ENCODE results near the gene FOXO6.
"Not testable (repeated sequence)": the region's sequence is repeated elsewhere in the genome, so short reads cannot be mapped to it uniquely, and the experiment has no call there.

The FOXO6 gene

DNA sequence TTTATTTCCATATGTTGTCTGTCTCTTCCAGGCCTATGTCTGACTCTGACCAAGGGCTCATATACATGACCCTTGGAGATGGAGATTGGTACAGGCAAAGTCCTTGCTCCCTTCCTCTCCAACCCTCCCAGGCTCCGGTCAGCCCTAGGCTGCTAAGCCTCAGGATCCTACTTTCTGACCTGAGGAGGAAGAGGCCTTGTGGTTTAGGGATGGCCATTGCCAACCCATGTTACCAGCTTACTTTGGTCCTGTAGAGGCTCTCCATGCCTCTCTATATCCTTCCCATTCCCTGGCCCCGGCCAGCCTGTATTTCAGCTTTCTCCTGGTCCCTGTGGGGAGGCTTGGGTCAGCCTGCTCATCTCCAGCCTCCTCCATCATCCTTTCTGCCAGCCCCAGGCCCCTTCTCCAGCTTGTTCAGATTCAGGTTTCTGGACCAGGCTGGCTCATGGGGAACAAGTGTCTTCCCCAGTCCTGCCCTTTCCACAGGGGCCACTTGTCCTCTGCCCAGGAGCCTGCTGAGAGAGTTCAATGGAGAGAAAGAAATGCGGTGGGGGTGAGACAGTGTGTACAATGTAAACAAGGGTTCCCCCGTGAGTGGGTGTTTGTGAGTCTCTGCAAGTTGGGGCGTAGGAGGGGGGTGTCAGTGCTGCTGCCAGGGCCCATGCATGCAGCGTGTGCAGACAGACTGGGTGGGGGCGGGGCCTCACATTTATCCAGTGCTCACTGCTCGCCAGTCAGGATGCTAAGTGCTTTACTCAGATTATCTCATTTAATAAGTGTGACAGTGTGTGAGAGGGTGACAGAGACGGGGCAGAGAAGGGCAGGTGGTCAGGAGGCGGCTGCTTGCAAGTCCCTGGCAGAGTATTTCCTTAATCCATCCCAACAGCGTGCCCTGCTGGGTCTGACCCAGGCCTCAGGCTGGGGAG, 31.3 kb upstream of the FOXO6 start:
- DNase-seq (ENCODE audit: low read depth), result no peak

DNA sequence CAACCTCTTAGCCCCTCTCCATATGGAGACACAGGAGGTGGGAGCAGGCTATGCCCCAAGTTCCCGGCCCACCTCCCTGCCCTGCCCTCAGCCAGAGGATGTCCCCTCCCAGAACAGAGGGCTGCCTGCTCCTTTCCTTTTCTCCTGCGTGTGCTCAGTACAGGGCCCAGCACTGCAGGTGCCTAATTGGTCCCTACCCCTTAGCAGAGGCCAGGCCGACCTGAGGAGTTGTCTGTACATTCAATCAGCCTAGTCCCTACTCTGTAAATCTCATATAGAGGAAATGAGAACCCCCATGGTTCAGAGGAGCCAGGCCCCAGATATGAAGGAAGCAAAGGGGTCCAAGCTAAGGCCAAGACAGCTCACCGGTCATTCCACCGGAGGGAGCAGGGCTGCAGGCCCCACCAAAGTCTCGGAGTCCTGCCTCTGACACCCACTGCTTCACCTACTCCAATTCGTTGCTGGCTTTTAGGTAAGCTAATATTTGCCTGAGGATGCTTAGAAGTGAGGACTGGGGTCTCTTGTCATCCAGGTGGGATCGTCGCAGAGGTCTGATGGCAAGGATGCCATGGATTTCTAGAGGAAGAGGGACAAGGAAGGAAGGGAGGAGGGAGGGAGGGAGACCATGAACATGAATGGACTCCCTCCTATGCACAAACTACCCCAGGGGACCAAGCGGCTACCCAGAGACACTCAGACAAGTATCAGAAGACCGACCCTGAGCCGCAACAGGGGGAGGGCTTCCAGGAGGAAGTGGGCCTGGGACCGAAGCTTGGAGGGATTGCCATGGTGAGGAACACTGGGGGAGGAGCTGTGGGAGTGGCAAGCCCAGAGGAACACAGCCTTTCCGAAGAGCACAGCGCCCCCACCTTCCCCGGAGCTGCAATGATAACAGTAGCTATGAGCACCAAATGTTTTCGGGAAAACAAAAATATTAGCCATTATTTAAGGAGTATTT, 30.4 kb upstream of the FOXO6 start:
- no peak for DNase-seq (ENCODE audit: low read depth)

DNA sequence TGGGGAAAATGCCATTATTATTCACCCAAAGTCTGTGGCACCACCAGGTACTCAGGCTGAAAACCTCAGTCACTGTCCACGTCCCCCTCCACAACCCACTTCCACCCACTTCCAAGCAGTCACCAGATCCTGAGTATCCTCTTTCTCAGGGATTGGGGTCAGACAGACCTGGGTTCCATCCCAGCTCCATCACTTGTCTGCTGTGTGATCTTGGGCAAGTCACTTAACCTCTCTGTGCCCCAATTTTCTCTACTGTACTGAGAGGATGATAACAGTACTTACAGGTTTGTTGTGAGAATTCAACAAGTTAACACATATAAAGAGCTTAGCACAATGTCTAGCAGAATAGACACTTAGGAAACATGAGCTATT, 29.7 kb upstream of the FOXO6 start:
- no peak for DNase-seq (ENCODE audit: low read depth)

DNA sequence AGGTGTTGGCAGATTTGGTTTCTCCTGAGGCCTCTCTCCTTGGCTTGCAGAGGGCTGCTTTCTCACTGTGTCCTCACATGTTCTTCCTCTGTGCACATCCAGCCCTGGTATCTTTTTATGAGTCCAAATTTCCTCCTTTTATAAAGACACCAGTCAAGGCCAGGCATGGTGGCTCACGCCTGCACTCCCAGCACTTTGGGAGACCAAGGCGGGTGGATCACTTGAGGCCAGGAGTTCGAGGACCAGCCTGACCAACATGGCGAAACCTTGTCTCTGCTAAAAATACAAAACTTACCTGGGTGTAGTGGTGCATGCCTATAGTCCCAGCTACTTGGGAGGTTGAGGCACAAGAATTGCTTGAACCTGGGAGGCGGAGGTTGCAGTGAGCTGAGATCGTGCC, 29.1 kb upstream of the FOXO6 start:
- not testable (repeated sequence) for DNase-seq (ENCODE audit: low read depth)

DNA sequence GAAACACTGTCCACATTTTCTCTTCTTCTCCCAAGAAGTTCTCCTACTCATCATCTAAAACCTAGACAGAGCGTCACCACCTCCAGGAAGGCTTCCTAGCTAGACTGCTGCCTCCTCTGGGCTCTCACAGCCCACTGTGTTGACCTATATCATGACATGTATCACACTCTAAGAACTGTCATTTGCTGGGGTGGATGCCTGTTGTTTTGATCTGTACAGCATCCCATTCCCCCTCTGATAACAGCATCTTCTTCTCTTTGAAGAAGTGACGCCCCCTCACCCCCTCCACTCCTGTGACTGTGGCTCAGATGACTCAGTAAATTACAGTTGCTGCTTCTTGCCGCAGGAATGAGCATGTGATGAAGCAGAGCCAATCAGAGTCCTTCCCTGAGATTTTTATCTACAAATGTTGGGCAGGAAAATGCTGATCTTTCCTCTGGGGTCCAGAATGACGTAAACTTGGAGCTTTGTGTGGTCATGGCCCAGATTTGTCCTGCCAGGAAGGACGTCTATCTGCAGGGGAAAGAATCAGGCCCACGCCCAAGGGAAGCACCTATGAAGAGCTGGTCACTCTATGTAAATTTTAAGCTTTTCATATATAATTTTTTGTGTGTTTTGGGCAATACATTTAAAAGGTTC, 28.0 kb upstream of the FOXO6 start:
- peak; percentile 14 for DNase-seq (ENCODE audit: low read depth)

DNA sequence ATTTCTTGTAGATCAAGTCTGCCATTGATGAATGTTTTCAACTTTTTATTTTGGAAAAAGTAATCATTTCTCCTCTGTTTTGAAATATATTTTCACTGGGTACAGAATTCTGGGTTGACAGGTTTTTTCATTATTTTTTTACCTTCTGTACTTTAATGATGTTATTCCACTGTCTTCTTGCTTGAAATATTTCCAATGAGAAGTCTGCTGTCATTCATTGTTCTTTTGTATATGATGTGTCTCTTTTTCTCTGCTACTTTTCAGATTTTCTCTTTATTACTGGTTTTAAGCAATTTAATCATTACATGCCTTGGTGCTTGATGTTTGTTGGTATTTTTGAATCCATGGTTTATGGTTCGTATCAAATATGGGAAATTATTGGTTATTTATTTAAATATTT, 22.4 kb upstream of the FOXO6 start:
- no peak for DNase-seq (ENCODE audit: low read depth)

DNA sequence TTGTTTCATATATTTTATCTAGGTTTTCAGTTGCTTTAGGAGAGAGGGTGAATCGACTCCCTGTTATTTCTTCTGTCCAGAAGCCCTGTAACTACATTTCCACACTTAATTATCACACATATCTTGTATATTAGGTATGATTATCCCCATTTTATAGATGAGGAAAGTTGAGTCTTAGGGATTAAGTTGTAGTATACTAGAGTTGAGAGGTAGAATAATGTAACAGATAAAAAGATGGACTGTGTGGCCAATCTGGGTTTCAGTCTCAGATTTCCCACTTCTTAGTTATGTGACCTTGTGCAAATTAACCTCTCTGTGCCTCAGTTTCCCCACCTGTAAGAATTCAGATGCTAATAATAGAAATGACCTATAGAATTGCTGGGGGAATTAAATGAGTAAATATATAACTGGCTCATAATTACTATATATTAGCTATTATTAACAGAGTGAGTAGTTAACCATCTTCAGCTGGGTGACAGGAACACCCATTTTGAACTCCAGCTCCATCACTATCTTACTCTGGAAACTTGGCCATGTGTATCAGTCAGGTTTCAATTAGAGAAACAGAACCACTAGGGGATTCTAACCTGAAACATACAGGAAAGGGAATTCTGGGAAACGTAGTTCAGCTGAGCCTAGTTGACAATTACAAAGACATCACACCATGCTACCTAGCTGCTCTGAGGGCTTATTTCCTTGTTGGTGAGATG, 20.4 kb upstream of the FOXO6 start:
- no peak for DNase-seq (ENCODE audit: low read depth)

DNA sequence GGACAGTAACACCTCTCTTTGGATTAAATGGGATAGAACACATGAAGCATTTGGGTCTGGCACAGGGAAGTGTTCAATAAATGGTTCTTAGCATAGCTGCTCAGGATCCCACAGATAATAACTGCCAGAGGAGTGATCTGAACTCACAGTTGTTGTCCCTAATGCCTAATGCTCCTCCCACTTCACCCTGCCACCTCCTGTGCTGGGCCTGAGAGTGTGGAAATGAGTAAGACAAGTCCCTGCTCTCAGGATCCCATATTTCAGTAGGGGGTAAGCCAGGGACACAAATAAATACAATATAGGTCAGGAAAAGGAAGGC, 19.9 kb upstream of the FOXO6 start:
- no peak for DNase-seq (ENCODE audit: low read depth)

DNA sequence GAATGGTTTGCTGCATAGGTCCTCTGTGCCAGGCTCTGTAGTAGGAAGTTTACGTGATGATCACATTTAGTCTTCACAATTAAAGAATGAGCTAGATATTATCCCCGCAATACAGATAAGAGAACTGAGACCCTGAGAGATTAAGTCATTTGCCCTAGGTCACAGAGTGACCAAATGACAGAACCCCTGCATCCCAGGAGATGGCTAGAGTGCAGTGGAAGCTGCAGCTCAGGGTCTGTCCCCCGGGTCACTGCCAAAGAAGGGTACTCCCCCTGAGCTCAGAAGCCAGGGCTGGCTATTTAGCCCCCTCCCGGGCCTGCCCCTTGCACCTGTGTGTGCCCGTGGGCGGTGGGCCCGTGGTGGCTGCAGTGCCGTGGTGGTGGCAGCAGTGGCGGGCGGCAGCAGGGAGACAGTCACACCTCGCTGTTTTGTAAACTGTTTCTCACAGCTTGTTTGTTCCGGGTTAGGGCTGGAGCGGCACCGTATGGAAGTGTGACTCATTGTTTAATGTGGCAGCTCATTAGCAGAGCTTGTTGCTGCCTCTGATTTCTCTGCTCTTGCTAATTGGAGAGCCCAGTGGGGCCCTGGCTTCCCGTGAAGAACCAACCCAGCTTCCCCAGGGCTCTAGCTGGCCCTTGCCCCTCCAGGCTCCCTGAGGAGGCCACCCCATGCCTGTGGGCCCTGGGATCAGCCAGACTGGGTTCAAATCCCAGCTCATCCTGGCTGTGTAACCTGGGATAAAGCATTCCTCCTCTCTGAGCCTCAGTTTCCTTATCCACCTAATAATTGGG, 19.3 kb upstream of the FOXO6 start:
- no peak for DNase-seq (ENCODE audit: low read depth)

DNA sequence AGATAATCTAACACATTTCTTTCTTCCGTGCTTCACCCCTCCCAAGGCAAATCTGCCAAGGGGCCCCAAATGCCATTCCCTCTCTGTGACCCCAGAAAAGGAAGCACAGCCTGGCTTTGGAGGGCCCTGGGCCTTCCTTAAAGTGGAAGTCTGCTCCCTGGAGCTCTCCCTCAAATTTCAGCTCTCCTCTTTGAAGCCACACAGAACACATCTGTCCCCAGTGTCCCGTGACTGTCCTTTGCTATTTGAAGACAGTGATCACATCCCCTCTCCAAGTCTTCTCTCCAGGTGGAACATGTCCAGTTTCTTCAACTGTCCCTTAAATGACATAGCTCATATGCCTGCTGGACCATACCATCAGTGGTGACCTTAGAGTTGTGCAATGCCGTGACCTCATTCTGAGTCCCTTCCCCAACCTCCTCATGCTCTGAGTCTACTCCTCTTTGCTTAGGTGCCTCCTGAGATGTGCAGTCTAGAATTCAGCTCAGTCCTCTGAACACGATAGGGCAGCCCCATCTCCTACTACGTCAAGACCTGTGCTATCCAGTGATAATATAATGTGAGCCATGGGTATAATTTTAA, 18.4 kb upstream of the FOXO6 start:
- DNase-seq (ENCODE audit: low read depth), result no peak

DNA sequence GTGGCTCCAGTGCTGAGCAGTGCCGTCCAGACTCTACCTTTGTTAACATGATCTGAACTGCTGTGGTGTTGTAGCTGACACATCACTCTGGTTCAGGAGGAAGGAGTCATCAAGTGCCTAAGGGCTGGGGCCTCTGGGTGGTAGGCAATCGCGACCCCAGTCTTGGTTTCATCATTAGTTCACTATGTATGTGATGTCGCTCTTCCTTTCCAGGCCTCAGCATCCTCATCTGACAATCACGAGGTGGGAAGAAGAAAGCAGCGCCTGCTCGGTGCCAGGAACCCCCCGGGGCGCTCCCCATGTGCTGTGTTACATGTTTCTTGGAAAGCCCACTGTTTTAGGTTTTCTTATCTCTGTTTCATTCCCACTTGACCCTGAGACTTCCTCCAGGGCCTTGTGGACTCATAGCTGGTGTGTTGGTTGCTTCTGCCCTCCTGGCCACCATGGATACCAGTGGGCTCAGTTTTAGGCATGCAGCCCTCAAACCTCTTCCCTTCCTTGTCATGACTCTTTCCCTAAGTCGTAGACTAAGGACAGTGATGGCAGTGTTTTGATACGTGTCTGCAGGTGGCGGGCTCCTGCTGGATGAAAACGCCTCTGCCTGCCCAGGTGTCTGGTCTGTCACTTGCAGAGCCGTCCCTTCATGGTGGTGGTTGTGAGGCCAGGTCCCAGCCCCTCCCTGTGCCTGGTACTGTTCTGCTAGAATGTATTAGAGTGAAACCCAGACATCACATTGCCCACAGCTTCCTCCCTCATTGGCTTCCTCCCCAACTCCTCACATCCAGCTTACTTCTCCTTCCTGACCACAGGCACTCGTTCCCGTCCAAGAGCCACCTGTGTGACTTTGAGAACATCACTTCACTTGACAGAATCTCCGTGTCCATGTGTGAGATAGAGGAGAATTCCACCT, 17.2 kb upstream of the FOXO6 start:
- DNase-seq (ENCODE audit: low read depth), result no peak

DNA sequence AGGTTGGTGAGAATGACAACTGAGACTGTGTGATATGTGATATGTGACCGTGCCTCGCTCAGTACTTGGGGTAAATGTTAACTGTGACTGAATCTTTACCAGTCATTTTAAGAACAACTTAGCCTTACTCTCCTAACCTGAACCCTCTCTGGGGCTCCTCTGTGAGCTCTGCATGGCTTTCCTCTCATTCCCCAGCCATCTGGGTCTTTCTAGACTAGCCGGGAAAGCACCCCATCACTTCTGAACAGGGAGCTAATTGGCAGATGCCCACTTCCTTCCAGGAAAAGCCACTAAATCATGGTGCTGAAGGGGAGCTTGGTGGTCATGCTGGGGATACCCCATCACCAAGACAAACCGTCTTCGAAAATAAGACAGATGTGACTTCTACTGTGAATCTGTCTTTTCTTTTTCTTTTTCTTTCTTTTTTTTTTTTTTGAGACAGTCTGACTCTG, 16.5 kb upstream of the FOXO6 start:
- DNase-seq (ENCODE audit: low read depth), result no peak

DNA sequence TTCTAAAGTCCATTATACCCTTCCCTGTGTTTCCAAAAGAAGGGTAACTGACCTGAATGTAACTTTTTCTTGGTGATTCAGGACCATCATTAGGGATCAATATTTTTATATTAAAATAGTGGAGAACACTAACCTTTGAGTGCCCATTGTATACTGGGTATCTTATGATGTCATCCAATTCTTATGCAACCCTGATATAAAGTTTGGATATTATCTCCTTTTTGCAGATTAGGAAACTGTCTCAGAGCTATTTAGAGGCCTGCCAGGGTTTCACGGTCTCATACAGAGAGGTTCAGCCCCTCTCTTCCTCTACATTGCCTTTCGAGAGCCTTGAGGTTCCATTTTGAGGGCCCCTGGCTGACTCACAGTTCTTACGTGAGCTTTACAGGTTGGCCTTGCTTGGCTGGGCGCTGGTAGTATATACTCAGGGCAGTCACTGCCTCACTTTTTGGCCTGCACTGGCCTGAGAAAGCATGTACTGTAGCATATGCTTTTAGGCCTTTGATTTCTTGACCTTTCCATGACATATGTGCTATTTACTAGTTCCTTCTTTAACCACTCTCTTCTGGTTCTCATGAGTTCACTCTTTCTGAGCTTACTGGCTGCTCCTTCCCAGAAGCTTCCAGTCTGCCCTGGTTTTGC, 15.7 kb upstream of the FOXO6 start:
- no peak for DNase-seq (ENCODE audit: low read depth)

DNA sequence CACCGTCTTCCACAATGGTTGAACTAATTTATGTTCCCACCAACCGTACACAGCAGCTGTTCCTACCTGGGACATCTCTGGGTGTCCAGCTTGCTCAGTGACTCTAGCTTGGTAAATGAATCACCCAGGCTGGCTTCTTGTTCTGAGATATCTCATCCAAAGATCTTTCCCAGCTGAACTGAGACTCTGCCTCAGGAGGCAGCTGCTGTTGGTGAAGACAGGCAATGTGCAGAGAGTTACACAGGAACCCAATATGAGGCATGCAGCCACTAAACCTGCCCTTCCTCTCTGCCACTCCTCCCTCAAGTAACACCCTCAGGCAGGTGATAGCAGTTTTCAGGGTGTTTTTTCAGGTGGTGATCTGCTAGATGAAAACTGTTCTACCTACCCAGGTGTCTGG, 14.0 kb upstream of the FOXO6 start:
- no peak for DNase-seq (ENCODE audit: low read depth)

DNA sequence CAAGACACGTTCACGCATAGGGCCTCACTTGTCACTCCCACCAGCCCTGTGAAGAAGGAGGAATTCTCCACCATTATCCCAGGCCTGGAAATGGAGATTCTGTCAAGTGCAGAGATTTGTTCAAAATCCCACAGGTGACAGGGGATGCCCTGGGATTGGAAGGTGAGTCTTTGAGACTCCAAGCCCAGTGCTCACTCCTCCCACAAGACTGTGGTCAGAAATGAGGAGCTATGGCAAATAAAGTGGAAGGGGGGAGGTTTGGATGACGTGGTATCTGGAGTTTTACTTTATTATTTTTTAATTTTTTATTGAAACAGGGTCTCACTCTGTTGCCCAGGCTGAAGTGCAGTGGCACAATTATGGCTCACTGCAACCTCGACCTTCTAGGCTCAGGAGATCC, 12.8 kb upstream of the FOXO6 start:
- no peak for DNase-seq (ENCODE audit: low read depth)

DNA sequence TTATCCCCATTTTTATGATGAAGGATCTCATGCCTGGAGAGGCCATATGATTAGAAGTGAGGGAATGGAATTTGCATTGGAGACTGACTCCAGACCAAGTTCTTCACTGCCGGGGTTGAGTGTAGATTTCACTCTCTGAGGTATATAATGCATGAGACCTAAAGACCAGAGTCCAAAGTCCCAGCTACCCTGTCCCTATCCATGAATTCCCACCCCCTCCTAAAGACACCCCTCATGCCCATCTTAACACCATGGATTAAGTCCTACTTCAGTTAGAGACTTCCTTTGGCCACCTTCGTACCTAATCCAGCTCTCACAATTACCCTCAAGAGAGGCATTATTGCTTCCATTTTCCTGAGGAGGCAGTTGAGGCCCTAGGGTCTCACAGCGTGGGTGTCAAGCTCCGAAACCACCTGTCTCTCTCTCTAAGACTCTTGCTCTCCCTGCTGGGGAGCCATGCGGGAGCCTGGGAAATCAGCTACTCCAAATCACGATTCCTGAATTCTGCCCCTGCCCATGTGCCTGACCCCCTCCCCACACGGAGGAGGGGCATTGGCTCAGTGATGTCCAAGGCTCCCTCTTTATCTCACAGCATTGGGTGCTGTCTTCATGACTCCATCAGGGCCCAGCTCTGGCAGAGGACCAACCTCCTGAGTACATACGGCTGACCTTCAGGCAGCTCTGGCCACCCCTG, 11.7 kb upstream of the FOXO6 start:
- DNase-seq (ENCODE audit: low read depth), result no peak

DNA sequence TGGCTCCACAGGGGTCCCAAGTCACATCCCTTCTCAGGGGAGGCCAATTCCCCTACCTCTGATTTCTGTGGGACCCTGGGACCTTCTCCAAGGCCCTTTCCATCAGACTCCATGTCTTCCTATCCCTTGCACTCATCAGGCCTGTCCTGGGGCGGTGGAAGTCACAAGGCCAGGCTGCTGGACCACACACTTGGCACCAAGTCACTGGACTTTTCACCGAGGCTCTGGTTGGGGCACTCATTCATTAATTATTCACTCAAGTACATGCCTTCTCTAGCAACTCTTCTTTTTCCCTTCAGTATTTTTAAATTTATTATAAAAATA, 11.2 kb upstream of the FOXO6 start:
- no peak for DNase-seq (ENCODE audit: low read depth)

DNA sequence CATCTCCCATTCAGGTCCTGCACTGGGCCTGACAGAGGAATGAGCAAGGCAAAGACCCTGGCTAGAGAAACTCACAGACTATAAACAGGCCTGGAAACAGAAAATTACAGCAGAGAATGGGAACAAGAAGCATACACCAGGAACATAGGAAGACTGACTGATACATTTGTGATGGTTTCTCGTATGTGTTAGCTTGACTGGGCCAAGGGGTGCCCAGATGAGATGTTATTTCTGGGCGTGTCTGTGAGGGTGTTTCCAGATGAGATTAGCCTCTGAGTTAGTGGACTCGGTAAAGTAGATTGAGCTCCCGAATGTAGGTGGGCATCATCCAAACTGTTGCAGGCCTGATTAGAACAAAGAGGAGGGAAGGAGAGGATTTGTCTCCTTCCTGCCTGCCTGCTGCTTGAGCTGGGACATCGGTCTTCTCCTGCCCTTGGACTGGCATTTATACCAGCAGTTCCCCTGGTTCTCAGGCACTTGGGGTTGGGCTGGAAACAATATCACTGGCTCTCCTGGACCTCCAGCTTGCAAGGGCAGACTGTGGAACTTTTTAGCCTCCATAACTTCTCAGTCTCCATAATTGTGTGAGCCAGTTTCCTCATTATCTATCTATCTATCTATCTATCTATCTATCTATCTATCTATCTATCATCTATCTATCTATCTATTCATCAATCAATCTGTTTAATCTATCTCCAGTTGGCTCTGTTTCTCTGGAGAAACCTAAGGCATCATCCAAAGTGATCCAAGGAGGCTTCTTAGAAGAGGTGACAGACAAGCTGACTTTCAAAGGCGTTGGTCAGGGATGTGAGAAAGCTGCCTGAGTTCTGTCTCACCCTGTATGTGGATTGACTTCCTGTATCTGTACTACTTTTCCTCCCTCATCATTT, 9.7 kb upstream of the FOXO6 start:
- DNase-seq (ENCODE audit: low read depth), result no peak

Measured in activated T-cell treated with anti-CD3 and anti-CD28 coated beads for 48 hours (primary cell).